ENCODE measurements around the gene MAPK12. TPM values are rescaled to one million over a fixed set of nuclear protein-coding genes. Genes with fewer than 3 reads are reported as not detected.

MAPK12 gene
- total and polyA plus RNA-seq, 9 of the 15 experiments (the other 6 are each of a cell fraction or from before 2014, with no cell fraction given): 0.79 to 71.5 (median 32.8) TPM

DNA sequence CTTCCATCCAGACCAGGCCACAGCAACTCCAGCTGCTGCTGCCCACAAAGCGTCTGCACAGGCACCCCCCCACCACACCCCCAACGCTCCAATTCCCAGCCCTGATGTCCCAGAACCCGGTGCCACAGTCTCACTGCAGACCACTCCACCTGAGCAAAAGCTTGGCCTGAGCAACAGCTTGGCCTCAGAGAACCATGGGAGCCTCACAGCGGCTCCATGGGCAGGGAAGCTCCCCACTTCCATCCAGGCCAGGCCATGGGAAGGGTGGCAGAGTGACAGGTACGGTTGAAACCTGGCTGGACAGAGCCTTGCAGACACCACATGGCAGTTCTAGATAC is 32.8 kb upstream of the MAPK12 start:
- DNase-seq (ENCODE audit: extremely low read depth in 1 of 4, low spot score in 3 of 4): no peak
- Histone ChIP-seq H3K4me3 (no peak overlapping the region), H3K4me2 (ENCODE audit: insufficient read depth, low read length) (no peak overlapping the region), H3K27me3 (ENCODE audit: control insufficient read depth in 2 of 2, insufficient read depth in 2 of 2, low read length in 2 of 2) (no peaks in the 10 kb centered on the region), H3K27ac (ENCODE audit: extremely low read depth, low read depth, low read length) (no peak overlapping the region), H2AFZ (ENCODE audit: low read depth, low read length) (no peak overlapping the region), H3K4me1 (replicated peaks in 1 of 2; ENCODE audit: control insufficient read depth in 2 of 2, insufficient read depth in 2 of 2, low read length in 2 of 2) (peaks cover 0 to 41% of the 10 kb centered on the region in 2 experiments; a peak in 2 of 5 replicates), H3K9ac (ENCODE audit: insufficient read depth in 1 of 2, low read depth in 2 of 2, low read length in 2 of 2) (no peak overlapping the region), H3K36me3 (ENCODE audit: control insufficient read depth, insufficient read depth, low read length) (peaks cover 10% of the 10 kb centered on the region; the same call in 2 of the 3 replicates), H3K79me2 (ENCODE audit: control insufficient read depth, insufficient read depth, low read length) (peaks cover 21% of the 10 kb centered on the region; the same call in 2 of the 3 replicates), H4K20me1 (replicated peaks; ENCODE audit: control insufficient read depth, insufficient read depth, low read length) (no peaks in the 10 kb centered on the region), H3K9me3 (replicated peaks; ENCODE audit: control insufficient read depth, insufficient read depth, low read depth, low read length) (no peaks in the 10 kb centered on the region), H3K9me1 (ENCODE audit: control insufficient read depth, insufficient read depth, low read length) (no peaks in the 10 kb centered on the region)
- 0% methylated on average over 1 of the region's 5 CpGs for WGBS (ENCODE audit: insufficient coverage, low coverage, missing lambda C conversion rate)
- no peak for FAIRE-seq
- ChIA-PET CTCF (ENCODE audit: low intra/inter-chr PET ratio) (interaction anchor here (0.6 kb wide), 1 partner anchor 49 kb away, joined by 4 read pairs; no protein-coding TSS in a partner anchor), POLR2A (interaction anchor here (0.7 to 1.8 kb wide), 5 partner anchors 9 to 145 kb away, joined by 3 to 11 read pairs (median 4); no protein-coding TSS in a partner anchor)
- no peak for ATAC-seq
- intact Hi-C loops (cut with micrococcal nuclease): no loop called here
- in situ Hi-C loops (cut with MboI): no loop called here
- no TSS peak for BruUV-seq (replicated peaks)
- TF ChIP-seq MYBL2 (IDR thresholded peaks at IDR 0.05; ENCODE audit: low read depth) (no peak), MYBL2 (CRISPR knock-in tag; IDR thresholded peaks at IDR 0.05; ENCODE audit: borderline replicate concordance) (no peak), TAF7 (tag; IDR thresholded peaks at IDR 0.05) (no peak), MBD2 (IDR thresholded peaks at IDR 0.05; ENCODE audit: borderline replicate concordance, low read depth) (no peak), MYC (IDR thresholded peaks at IDR 0.05; ENCODE audit: low read depth, low read length) (no peak), MYC (CRISPR knock-in tag; IDR thresholded peaks at IDR 0.05; ENCODE audit: borderline replicate concordance, low read depth) (no peak), SPI1 (IDR thresholded peaks at IDR 0.05; ENCODE audit: borderline replicate concordance, low read depth, low read length) (no peak), BACH1 (tag; IDR thresholded peaks at IDR 0.05) (no peak), CXXC5 (CRISPR knock-in tag; IDR thresholded peaks at IDR 0.05) (no peak), MAFF (IDR thresholded peaks at IDR 0.05; ENCODE audit: low read length) (no peak)
- TF ChIP-seq, protein P1, sequence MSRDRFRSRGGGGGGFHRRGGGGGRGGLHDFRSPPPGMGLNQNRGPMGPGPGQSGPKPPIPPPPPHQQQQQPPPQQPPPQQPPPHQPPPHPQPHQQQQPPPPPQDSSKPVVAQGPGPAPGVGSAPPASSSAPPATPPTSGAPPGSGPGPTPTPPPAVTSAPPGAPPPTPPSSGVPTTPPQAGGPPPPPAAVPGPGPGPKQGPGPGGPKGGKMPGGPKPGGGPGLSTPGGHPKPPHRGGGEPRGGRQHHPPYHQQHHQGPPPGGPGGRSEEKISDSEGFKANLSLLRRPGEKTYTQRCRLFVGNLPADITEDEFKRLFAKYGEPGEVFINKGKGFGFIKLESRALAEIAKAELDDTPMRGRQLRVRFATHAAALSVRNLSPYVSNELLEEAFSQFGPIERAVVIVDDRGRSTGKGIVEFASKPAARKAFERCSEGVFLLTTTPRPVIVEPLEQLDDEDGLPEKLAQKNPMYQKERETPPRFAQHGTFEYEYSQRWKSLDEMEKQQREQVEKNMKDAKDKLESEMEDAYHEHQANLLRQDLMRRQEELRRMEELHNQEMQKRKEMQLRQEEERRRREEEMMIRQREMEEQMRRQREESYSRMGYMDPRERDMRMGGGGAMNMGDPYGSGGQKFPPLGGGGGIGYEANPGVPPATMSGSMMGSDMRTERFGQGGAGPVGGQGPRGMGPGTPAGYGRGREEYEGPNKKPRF (IDR thresholded peaks at IDR 0.05; ENCODE audit: low read depth, low read length): no peak
- TF ChIP-seq, protein P2, sequence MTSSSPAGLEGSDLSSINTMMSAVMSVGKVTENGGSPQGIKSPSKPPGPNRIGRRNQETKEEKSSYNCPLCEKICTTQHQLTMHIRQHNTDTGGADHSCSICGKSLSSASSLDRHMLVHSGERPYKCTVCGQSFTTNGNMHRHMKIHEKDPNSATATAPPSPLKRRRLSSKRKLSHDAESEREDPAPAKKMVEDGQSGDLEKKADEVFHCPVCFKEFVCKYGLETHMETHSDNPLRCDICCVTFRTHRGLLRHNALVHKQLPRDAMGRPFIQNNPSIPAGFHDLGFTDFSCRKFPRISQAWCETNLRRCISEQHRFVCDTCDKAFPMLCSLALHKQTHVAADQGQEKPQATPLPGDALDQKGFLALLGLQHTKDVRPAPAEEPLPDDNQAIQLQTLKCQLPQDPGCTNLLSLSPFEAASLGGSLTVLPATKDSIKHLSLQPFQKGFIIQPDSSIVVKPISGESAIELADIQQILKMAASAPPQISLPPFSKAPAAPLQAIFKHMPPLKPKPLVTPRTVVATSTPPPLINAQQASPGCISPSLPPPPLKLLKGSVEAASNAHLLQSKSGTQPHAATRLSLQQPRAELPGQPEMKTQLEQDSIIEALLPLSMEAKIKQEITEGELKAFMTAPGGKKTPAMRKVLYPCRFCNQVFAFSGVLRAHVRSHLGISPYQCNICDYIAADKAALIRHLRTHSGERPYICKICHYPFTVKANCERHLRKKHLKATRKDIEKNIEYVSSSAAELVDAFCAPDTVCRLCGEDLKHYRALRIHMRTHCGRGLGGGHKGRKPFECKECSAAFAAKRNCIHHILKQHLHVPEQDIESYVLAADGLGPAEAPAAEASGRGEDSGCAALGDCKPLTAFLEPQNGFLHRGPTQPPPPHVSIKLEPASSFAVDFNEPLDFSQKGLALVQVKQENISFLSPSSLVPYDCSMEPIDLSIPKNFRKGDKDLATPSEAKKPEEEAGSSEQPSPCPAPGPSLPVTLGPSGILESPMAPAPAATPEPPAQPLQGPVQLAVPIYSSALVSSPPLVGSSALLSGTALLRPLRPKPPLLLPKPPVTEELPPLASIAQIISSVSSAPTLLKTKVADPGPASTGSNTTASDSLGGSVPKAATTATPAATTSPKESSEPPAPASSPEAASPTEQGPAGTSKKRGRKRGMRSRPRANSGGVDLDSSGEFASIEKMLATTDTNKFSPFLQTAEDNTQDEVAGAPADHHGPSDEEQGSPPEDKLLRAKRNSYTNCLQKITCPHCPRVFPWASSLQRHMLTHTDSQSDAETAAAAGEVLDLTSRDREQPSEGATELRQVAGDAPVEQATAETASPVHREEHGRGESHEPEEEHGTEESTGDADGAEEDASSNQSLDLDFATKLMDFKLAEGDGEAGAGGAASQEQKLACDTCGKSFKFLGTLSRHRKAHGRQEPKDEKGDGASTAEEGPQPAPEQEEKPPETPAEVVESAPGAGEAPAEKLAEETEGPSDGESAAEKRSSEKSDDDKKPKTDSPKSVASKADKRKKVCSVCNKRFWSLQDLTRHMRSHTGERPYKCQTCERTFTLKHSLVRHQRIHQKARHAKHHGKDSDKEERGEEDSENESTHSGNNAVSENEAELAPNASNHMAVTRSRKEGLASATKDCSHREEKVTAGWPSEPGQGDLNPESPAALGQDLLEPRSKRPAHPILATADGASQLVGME (CRISPR knock-in tag; IDR thresholded peaks at IDR 0.05): no peak
- TF ChIP-seq, protein P3, sequence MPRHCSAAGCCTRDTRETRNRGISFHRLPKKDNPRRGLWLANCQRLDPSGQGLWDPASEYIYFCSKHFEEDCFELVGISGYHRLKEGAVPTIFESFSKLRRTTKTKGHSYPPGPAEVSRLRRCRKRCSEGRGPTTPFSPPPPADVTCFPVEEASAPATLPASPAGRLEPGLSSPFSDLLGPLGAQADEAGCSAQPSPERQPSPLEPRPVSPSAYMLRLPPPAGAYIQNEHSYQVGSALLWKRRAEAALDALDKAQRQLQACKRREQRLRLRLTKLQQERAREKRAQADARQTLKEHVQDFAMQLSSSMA (CRISPR knock-in tag; IDR thresholded peaks at IDR 0.05): no peak
